Ectodermal cell (in vitro differentiated cells): Measurements from ENCODE around the gene USP49.
A peak's percentile ranks its signal among the peaks of the same experiment; 100 is the strongest.

Source experiments
- H3K27ac ChIP-seq: 2 replicates; pipeline ENCODE4 v1.7.0; 2013; ENCODE audit warnings: mild to moderate bottlenecking, low read depth, low read length; ENCODE audit not compliant: insufficient read depth, poor library complexity, severe bottlenecking
- H3K27me3 ChIP-seq: 2 replicates; pipeline ENCODE4 v1.7.0; 2013; ENCODE audit warnings: mild to moderate bottlenecking, low read length; ENCODE audit not compliant: insufficient read depth, control insufficient read depth, poor library complexity, severe bottlenecking
- H3K36me3 ChIP-seq: one replicate; pipeline ENCODE4 v1.7.0; 2013; ENCODE audit warnings: low read length; ENCODE audit not compliant: control insufficient read depth, insufficient read depth
- H3K4me1 ChIP-seq: one replicate; pipeline ENCODE4 v1.7.0; 2013; ENCODE audit warnings: low read length; ENCODE audit not compliant: control insufficient read depth, insufficient read depth
- H3K4me3 ChIP-seq: 2 replicates; pipeline ENCODE4 v1.7.0; 2013; ENCODE audit warnings: low read depth, low read length, control low read depth; ENCODE audit not compliant: insufficient read depth
- H3K9me3 ChIP-seq: 2 replicates; pipeline ENCODE4 v1.7.0; 2013; ENCODE audit warnings: mild to moderate bottlenecking, low read length, moderate library complexity; ENCODE audit not compliant: control insufficient read depth
- WGBS, 2 experiments: methylation state at CpG; one replicate each; pipeline ENCODE4 v1.1.7; 2013; ENCODE audit warnings: missing lambda C conversion rate in 2 of 2; 5-methylcytosine and 5-hydroxymethylcytosine counted together

USP49 gene

GRCh38 chr6:41938590-41939175 is 43.5 kb upstream of the USP49 start:
- 72 to 73% methylated on average over 5 of the region's 5 CpGs for WGBS, 2 experiments
- Histone ChIP-seq H3K9me3 (no peaks in the 10 kb centered on the region), H3K36me3 (peaks cover 10% of the 10 kb centered on the region), H3K27ac (no peak overlapping the region), H3K4me3 (no peak overlapping the region), H3K27me3 (peaks cover 17% of the 10 kb centered on the region), H3K4me1 (peaks cover 36% of the 10 kb centered on the region)

- Histone ChIP-seq H3K36me3 (peaks cover 10% of the 10 kb centered on the region), H3K4me3 (no peak overlapping the region), H3K27ac (no peak overlapping the region)
Observed at GRCh38 chr6:41937861-41938574, 42.8 kb upstream of the USP49 start.

GRCh38 chr6:41937472-41937860 is 42.3 kb upstream of the USP49 start:
- Histone ChIP-seq H3K27ac (no peak overlapping the region), H3K27me3 (peaks cover 17% of the 10 kb centered on the region), H3K9me3 (no peaks in the 10 kb centered on the region), H3K4me1 (peaks cover 36% of the 10 kb centered on the region), H3K4me3 (no peak overlapping the region), H3K36me3 (peaks cover 14% of the 10 kb centered on the region)
- 69 to 76% methylated on average over 2 of the region's 2 CpGs for WGBS, 2 experiments

More at GRCh38 chr6:41937861-41938574, 42.8 kb upstream of the USP49 start:
- peaks cover 17% of the 10 kb centered on the region for H3K27me3 ChIP-seq
- H3K9me3 ChIP-seq: no peaks in the 10 kb centered on the region
- H3K4me1 ChIP-seq: peaks cover 36% of the 10 kb centered on the region
- 94 to 95% methylated on average over 4 of the region's 4 CpGs for WGBS, 2 experiments

- H3K9me3 ChIP-seq: no peaks in the 10 kb centered on the region
- peak overlapping the region; percentile 44 for H3K27ac ChIP-seq
- H3K36me3 ChIP-seq: peaks cover 26% of the 10 kb centered on the region
- peaks cover 32% of the 10 kb centered on the region for H3K4me1 ChIP-seq
- no peak overlapping the region for H3K4me3 ChIP-seq
- peaks cover 14% of the 10 kb centered on the region for H3K27me3 ChIP-seq
- WGBS, 2 experiments: 74 to 77% methylated on average over 10 of the region's 10 CpGs
Observed at GRCh38 chr6:41936073-41936837, 41.1 kb upstream of the USP49 start.

- H3K36me3 ChIP-seq: peaks cover 32% of the 10 kb centered on the region
- peak overlapping the region; percentile 44 for H3K27ac ChIP-seq
- WGBS, 2 experiments: 90 to 91% methylated on average over 8 of the region's 8 CpGs
- H3K9me3 ChIP-seq: no peaks in the 10 kb centered on the region
- no peak overlapping the region for H3K4me3 ChIP-seq
- peaks cover 8% of the 10 kb centered on the region for H3K27me3 ChIP-seq
- H3K4me1 ChIP-seq: peaks cover 32% of the 10 kb centered on the region
Observed at GRCh38 chr6:41935685-41936072, 40.5 kb upstream of the USP49 start.

GRCh38 chr6:41935193-41935574 is 40.0 kb upstream of the USP49 start:
- Histone ChIP-seq H3K27me3 (peaks cover 3% of the 10 kb centered on the region), H3K27ac (no peak overlapping the region), H3K4me3 (no peak overlapping the region), H3K36me3 (peaks cover 36% of the 10 kb centered on the region), H3K9me3 (no peaks in the 10 kb centered on the region), H3K4me1 (peaks cover 30% of the 10 kb centered on the region)
- 63 to 79% methylated on average over 1 of the region's 1 CpG for WGBS, 2 experiments

- H3K9me3 ChIP-seq: no peaks in the 10 kb centered on the region
- H3K27me3 ChIP-seq: no peaks in the 10 kb centered on the region
- H3K4me1 ChIP-seq: peaks cover 23% of the 10 kb centered on the region
- H3K27ac ChIP-seq: no peak overlapping the region
- H3K4me3 ChIP-seq: no peak overlapping the region
- H3K36me3 ChIP-seq: peaks cover 41% of the 10 kb centered on the region
- WGBS, 2 experiments: 96 to 99% methylated on average over 6 to 7 of the region's 7 CpGs
Observed at GRCh38 chr6:41934278-41935192, 39.4 kb upstream of the USP49 start.

GRCh38 chr6:41932378-41932777 is 37.2 kb upstream of the USP49 start:
- H3K36me3 ChIP-seq: peaks cover 54% of the 10 kb centered on the region

GRCh38 chr6:41931792-41932191 is 36.6 kb upstream of the USP49 start:
- Histone ChIP-seq H3K9me3 (no peaks in the 10 kb centered on the region), H3K36me3 (peaks cover 59% of the 10 kb centered on the region), H3K4me1 (peaks cover 14% of the 10 kb centered on the region), H3K27ac (no peak overlapping the region), H3K4me3 (no peak overlapping the region), H3K27me3 (no peaks in the 10 kb centered on the region)
- 91 to 92% methylated on average over 2 of the region's 2 CpGs for WGBS, 2 experiments

More at GRCh38 chr6:41932378-41932777, 37.2 kb upstream of the USP49 start:
- Histone ChIP-seq H3K27me3 (no peaks in the 10 kb centered on the region), H3K4me1 (peaks cover 14% of the 10 kb centered on the region), H3K9me3 (no peaks in the 10 kb centered on the region), H3K27ac (no peak overlapping the region), H3K4me3 (no peak overlapping the region)
- 96% methylated on average over 15 of the region's 15 CpGs for WGBS, 2 experiments
